Measurements from ENCODE around the gene SIPA1L3.

The SIPA1L3 gene

GRCh38 chr19:38073841-38074685 lies 167.1 kb downstream of the SIPA1L3 start:
- no peak for DNase-seq

GRCh38 chr19:38076337-38076736 lies 169.3 kb downstream of the SIPA1L3 start:
- no peak for DNase-seq

- no peak for DNase-seq
Measured at GRCh38 chr19:38078302-38078930, 171.4 kb downstream of the SIPA1L3 start.

GRCh38 chr19:38079926-38080380 lies 172.9 kb downstream of the SIPA1L3 start:
- DNase-seq, result no peak

GRCh38 chr19:38081547-38082255 lies 174.7 kb downstream of the SIPA1L3 start:
- DNase-seq, result no peak

- DNase-seq, result no peak
Measured at GRCh38 chr19:38082256-38083118, 175.5 kb downstream of the SIPA1L3 start.

- no peak for DNase-seq
Measured at GRCh38 chr19:38084196-38084595, 177.2 kb downstream of the SIPA1L3 start.

GRCh38 chr19:38089440-38089839 lies 182.4 kb downstream of the SIPA1L3 start:
- no peak for DNase-seq

GRCh38 chr19:38093154-38093553 lies 186.1 kb downstream of the SIPA1L3 start:
- DNase-seq, result no peak

- DNase-seq, result no peak
Measured at GRCh38 chr19:38093587-38093986, 186.6 kb downstream of the SIPA1L3 start.

GRCh38 chr19:38095411-38096308 lies 188.7 kb downstream of the SIPA1L3 start:
- peak; percentile 73 for DNase-seq

GRCh38 chr19:38099966-38100365 lies 193.0 kb downstream of the SIPA1L3 start:
- peak; percentile 11 for DNase-seq

- DNase-seq, result no peak
Measured at GRCh38 chr19:38100589-38100988, 193.6 kb downstream of the SIPA1L3 start.

GRCh38 chr19:38101723-38102122 lies 194.7 kb downstream of the SIPA1L3 start:
- no peak for DNase-seq

GRCh38 chr19:38105574-38105973 lies 198.6 kb downstream of the SIPA1L3 start:
- no peak for DNase-seq

GRCh38 chr19:38107129-38107528 lies 200.1 kb downstream of the SIPA1L3 start:
- no peak for DNase-seq

GRCh38 chr19:38111898-38112297 lies 204.9 kb downstream of the SIPA1L3 start:
- no peak for DNase-seq

GRCh38 chr19:38114651-38115050 lies 207.6 kb downstream of the SIPA1L3 start:
- DNase-seq, result no peak

- DNase-seq, result no peak
Measured at GRCh38 chr19:38115271-38115802, 208.3 kb downstream of the SIPA1L3 start.

- DNase-seq, result no peak
Measured at GRCh38 chr19:38118176-38118575, 211.2 kb downstream of the SIPA1L3 start.

GRCh38 chr19:38120471-38121025 lies 213.5 kb downstream of the SIPA1L3 start:
- no peak for DNase-seq

Measured in activated CD4-positive, alpha-beta T cell treated with anti-CD3 and anti-CD28 coated beads for 48 hours (primary cell).